Stomach (tissue), 4 donors: ENCODE measurements around the gene TFRC.

Experiments
- CTCF ChIP-seq, 7 experiments: fragments of 450-650 bp in 4 of 7; fragments of 200-600 bp in 3 of 7; sonication (generic) in 3 of 7; IDR thresholded peaks; one replicate each; pipeline ENCODE4 v1.5.1; 2016 to 2019; ENCODE audit warnings: antibody characterized with exemption in 7 of 7, control low read depth in 2 of 7, mild to moderate bottlenecking in 1 of 7
- POLR2AphosphoS5 ChIP-seq, 3 donors: sonication (generic); formaldehyde crosslinking; IDR thresholded peaks; one replicate each; pipeline ENCODE4 v1.6.1; 2016; ENCODE audit warnings: antibody characterized with exemption in 3 of 3

- TF ChIP-seq CTCF (IDR thresholded peaks at IDR 0.05) (no peak), POLR2AphosphoS5 (IDR thresholded peaks at IDR 0.05) (no peak)
These were observed 40.3 kb upstream of the TFRC start for GRCh38 chr3:196122021-196122687.
